Transverse colon (tissue), 4 donors: ENCODE results near the gene TNRC6C. TPM values are rescaled to one million over a fixed set of nuclear protein-coding genes. Genes with fewer than 3 reads are reported as not detected.

ENCODE experiments used
- DNase-seq: peaks from one replicate; pipeline ENCODE4 v3.0.0-alpha.2; 2019
- H3K27ac ChIP-seq, 4 donors: fragments of 200-600 bp; sonication (generic); 2 replicates each; pipeline ENCODE4 v1.5.1; 2016 to 2018; ENCODE audit warnings: inconsistent platforms in 4 of 4
- H3K27me3 ChIP-seq: fragments of 200-600 bp; sonication (generic); 2 replicates; pipeline ENCODE4 v1.5.1; 2017; ENCODE audit warnings: inconsistent platforms
- H3K36me3 ChIP-seq, 4 donors: fragments of 200-600 bp; sonication (generic); 2 replicates each; pipeline ENCODE4 v1.5.1; 2017 to 2019; ENCODE audit warnings: inconsistent platforms in 4 of 4
- H3K4me1 ChIP-seq, 4 donors: fragments of 200-600 bp; sonication (generic); 2 replicates each; pipeline ENCODE4 v1.5.1; 2017 to 2020; ENCODE audit warnings: inconsistent platforms in 4 of 4
- H3K4me3 ChIP-seq, 4 donors: fragments of 200-600 bp; sonication (generic); 1 replicate in 1 of 4; 2 replicates in 3 of 4; pipeline versions ENCODE4 v1.5.1 to v1.6.1; 2017 to 2019; ENCODE audit warnings: inconsistent platforms in 4 of 4
- H3K9me3 ChIP-seq, 2 donors: fragments of 200-600 bp; sonication (generic); 2 replicates each; pipeline ENCODE4 v1.5.1; 2017 to 2019; ENCODE audit warnings: inconsistent platforms in 2 of 2
- EP300 ChIP-seq: sonication (generic); formaldehyde crosslinking; IDR thresholded peaks from one replicate; pipeline ENCODE4 v1.6.1; 2017; ENCODE audit warnings: antibody characterized with exemption, low read depth
- POLR2A ChIP-seq: fragments of 450-650 bp; IDR thresholded peaks from one replicate; pipeline ENCODE4 v1.6.1; 2016; ENCODE audit warnings: antibody characterized with exemption, mild to moderate bottlenecking, moderate library complexity
- POLR2AphosphoS5 ChIP-seq, 3 donors: sonication (generic); formaldehyde crosslinking; IDR thresholded peaks; one replicate each; pipeline ENCODE4 v1.6.1; 2016; ENCODE audit warnings: antibody characterized with exemption in 3 of 3
- WGBS, 2 donors: methylation state at CpG; one replicate each; pipeline ENCODE4 v1.1.5; 2018; ENCODE audit warnings: low coverage in 1 of 2; 5-methylcytosine and 5-hydroxymethylcytosine counted together
- in situ Hi-C, 4 donors: fragments of 200-750 bp; cut with MboI; loops; one replicate each; pipeline versions ENCODE4 v1.15.0 to v1.15.1; 2017; ENCODE audit warnings: low sequenced_read_pairs in 3 of 4, low pct_ligation_motif_present in 1 of 4, low pct_unique_long_range_greater_than_20kb in 1 of 4
- intact Hi-C: fragments of 100-400 bp; cut with DNase I; formaldehyde crosslinking; loops from one replicate; pipeline ENCODE4 v1.15.1; 2023; ENCODE audit warnings: low total_unique reads
- total RNA-seq, 4 donors: library from RNA; depleted of rRNA; stranded (reverse); fragments of >200 nt; gene quantifications; one replicate each; pipeline ENCODE4 v1.1.0, GENCODE V29; 2016
- TF ChIP-seq, protein P1 (sequence below), 5 experiments: fragments of 200-600 bp in 3 of 5; fragments of 450-650 bp in 2 of 5; sonication (generic) in 3 of 5; IDR thresholded peaks; 1 replicate in 2 of 5; 2 replicates in 3 of 5; pipeline ENCODE4 v1.5.1; 2016 to 2017; ENCODE audit warnings: antibody characterized with exemption in 5 of 5, inconsistent platforms in 3 of 5, mild to moderate bottlenecking in 2 of 5, moderate library complexity in 1 of 5

TNRC6C gene
- total RNA-seq, 4 donors from 2014 or later: 7.5 to 16.9 (median 9.9) TPM

DNA sequence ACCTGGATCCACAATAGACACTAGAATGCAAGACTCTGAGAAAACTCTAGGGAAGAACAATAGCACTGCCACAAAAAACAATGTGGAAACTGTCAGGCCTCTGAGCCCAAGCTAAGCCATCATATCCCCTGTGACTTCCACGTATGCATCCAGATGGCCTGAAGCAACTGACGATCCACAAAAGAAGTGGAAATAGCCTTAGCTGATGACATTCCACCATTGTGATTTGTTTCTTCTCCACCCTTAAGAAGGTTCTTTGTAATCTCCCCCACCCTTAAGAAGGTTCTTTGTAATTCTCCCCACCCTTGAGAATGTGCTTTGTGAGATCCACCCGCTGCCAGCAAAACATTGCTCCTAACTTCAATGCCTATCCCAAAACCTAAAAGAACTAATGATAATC lies 39.2 kb upstream of the TNRC6C start:
- no peak overlapping the region for H3K4me3 ChIP-seq
- DNase-seq: no peak
- WGBS, 2 donors: 93 to 100% methylated on average over 1 to 3 of the region's 3 CpGs
- intact Hi-C loops: no loop called here
- no peaks in the 10 kb centered on the region for H3K9me3 ChIP-seq
- no peak for TF ChIP-seq EP300
- TF ChIP-seq, protein P1, sequence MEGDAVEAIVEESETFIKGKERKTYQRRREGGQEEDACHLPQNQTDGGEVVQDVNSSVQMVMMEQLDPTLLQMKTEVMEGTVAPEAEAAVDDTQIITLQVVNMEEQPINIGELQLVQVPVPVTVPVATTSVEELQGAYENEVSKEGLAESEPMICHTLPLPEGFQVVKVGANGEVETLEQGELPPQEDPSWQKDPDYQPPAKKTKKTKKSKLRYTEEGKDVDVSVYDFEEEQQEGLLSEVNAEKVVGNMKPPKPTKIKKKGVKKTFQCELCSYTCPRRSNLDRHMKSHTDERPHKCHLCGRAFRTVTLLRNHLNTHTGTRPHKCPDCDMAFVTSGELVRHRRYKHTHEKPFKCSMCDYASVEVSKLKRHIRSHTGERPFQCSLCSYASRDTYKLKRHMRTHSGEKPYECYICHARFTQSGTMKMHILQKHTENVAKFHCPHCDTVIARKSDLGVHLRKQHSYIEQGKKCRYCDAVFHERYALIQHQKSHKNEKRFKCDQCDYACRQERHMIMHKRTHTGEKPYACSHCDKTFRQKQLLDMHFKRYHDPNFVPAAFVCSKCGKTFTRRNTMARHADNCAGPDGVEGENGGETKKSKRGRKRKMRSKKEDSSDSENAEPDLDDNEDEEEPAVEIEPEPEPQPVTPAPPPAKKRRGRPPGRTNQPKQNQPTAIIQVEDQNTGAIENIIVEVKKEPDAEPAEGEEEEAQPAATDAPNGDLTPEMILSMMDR (IDR thresholded peaks at IDR 0.05): no peak
- no peak for TF ChIP-seq POLR2AphosphoS5 (IDR thresholded peaks at IDR 0.05)
- no peak for TF ChIP-seq POLR2A
- in situ Hi-C loops: no loop called here
- H3K4me1 ChIP-seq: no peaks in the 10 kb centered on the region
- H3K27me3 ChIP-seq: peaks cover 40% of the 10 kb centered on the region
- H3K27ac ChIP-seq: no peak overlapping the region
- H3K36me3 ChIP-seq: no peaks in the 10 kb centered on the region

- Histone ChIP-seq H3K27me3 (peaks cover 4% of the 10 kb centered on the region), H3K9me3 (no peaks in the 10 kb centered on the region), H3K4me1 (no peaks in the 10 kb centered on the region), H3K36me3 (no peaks in the 10 kb centered on the region), H3K4me3 (no peak overlapping the region), H3K27ac (no peak overlapping the region)
- no peak for DNase-seq
- no peak for TF ChIP-seq POLR2AphosphoS5 (IDR thresholded peaks at IDR 0.05)
- no peak for TF ChIP-seq POLR2A
- TF ChIP-seq, protein P1 (IDR thresholded peaks at IDR 0.05): no peak
- TF ChIP-seq EP300: no peak
- 68 to 69% methylated on average over 4 to 9 of the region's 9 CpGs for WGBS, 2 donors
- intact Hi-C loops (no loop called here), in situ Hi-C loops (no loop called here)
Observed at GRCh38 chr17:77923135-77923534, 35.4 kb upstream of the TNRC6C start.

DNA sequence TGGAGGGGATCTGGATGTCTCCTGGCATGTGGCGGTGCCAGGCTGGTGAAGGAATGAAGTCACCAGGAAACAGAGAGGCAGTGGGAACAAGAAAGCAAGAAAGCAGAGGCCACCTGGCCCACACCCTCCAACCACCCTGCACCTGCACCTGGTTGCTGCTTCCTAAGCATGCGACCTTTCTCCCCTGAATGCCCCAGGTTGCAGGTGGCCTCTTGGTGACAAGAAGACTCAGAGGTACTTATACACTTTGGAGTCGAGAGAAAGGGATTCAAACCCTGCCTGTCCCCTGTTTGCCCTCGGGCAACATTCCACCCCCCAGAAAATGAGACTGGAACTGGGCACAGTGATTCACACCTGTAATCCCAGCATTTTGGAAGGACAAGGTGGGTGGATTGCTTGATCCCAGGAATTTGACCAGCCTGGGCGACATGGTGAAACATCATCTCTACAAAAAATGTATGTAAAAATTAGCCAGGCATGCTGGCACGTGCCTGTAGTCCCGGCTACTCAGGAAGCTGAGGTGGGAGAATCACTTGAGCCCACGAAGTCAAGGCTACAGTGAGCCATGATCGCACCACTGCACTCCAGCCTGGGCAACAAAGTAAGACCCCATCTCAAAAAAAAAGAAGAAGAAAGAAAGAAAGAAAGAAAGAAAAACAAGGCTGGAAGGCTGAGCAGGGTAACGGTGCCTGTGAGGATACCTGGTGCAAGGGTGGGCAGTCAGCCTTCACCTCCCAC lies 34.6 kb upstream of the TNRC6C start:
- Histone ChIP-seq H3K4me3 (no peak overlapping the region), H3K9me3 (no peaks in the 10 kb centered on the region), H3K4me1 (no peaks in the 10 kb centered on the region), H3K27ac (no peak overlapping the region), H3K27me3 (no peaks in the 10 kb centered on the region), H3K36me3 (no peaks in the 10 kb centered on the region)
- in situ Hi-C loops (no loop called here), intact Hi-C loops (no loop called here)
- DNase-seq: no peak
- TF ChIP-seq POLR2A: no peak
- TF ChIP-seq, protein P1 (IDR thresholded peaks at IDR 0.05): no peak
- no peak for TF ChIP-seq EP300
- TF ChIP-seq POLR2AphosphoS5 (IDR thresholded peaks at IDR 0.05): no peak
- WGBS, 2 donors: 66% methylated on average over 10 of the region's 10 CpGs; no CpG with 5 or more reads in 1 of the 2 donors

DNA sequence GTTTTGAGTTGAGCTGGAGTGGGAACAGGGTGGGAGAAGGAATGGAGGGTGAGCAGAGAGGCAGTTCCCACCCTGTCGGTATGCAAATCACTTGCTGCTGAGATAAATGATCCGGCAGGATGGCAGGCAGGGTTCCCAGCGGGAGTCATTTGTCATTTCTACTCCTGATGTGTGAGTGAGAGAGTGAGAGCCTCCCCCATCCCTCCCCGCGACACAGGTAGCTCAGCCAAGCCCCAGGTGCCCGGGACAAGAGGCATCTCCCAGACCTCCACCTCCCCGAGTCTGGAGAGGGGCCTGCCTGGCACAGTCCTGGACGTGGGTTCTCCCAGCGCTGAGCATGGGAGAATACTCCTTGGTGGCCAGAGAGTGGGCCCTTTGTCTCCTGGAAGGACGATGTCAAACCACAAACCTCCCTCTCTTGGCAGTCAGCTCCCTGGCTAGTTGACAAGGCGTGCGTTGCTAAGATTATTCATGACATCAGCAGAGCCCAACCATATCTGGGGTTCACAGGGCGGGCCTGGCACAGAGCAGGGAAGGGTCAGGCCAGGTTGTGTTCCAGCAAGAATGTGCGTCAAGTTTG lies 33.7 kb upstream of the TNRC6C start:
- H3K36me3 ChIP-seq: no peaks in the 10 kb centered on the region
- in situ Hi-C loops (no loop called here), intact Hi-C loops (no loop called here)
- H3K27ac ChIP-seq: no peak overlapping the region
- no peaks in the 10 kb centered on the region for H3K4me1 ChIP-seq
- no peaks in the 10 kb centered on the region for H3K27me3 ChIP-seq
- no peak for TF ChIP-seq POLR2AphosphoS5 (IDR thresholded peaks at IDR 0.05)
- no peak for TF ChIP-seq EP300
- TF ChIP-seq POLR2A: no peak
- TF ChIP-seq, protein P1 (IDR thresholded peaks at IDR 0.05): no peak
- H3K4me3 ChIP-seq: no peak overlapping the region
- 71% methylated on average over 14 of the region's 14 CpGs; no CpG with 5 or more reads in 1 of the 2 donors for WGBS, 2 donors
- no peak for DNase-seq
- H3K9me3 ChIP-seq: no peaks in the 10 kb centered on the region
